Measurements from ENCODE around the gene OPCML. TPM values are rescaled to one million over a fixed set of nuclear protein-coding genes. Genes with fewer than 3 reads are reported as not detected.

OPCML gene
- total RNA-seq, 1 donor from 2014 or later, result 0.12 TPM

DNA sequence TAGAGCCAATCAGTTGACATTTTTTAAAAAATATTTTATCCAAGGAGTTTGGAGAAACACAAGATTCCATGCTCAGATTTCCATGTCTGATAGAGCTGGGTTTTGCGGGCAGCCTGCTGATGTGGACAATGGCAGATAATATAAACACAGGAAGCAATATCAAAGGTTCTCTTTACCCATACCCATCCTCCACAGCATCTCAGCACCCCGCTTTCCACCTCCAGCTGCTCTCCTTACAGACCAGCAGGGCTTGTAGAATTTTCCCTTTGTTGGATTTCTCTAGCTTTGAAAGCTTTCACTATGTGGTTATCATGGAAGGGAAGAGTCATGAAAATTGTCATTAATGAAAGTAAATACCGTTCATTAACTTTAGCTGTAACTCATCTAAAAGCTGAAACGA lies 746.4 kb downstream of the OPCML start:
- Histone ChIP-seq H3K9me3 (no peaks in the 10 kb centered on the region), H3K36me3 (no peaks in the 10 kb centered on the region), H3K27ac (no peak overlapping the region), H3K4me1 (no peaks in the 10 kb centered on the region), H3K4me3 (no peak overlapping the region), H3K27me3 (ENCODE audit: low read depth) (no peaks in the 10 kb centered on the region)
- ATAC-seq, result no peak
- DNase-seq, result no peak
- intact Hi-C loops (cut with DNase I), result no loop called here
- TF ChIP-seq CTCF (IDR thresholded peaks at IDR 0.05), result no peak

GRCh38 chr11:132784441-132784840 lies 747.9 kb downstream of the OPCML start:
- no peak for TF ChIP-seq CTCF (IDR thresholded peaks at IDR 0.05)
- intact Hi-C loops (cut with DNase I), result no loop called here
- H3K9me3 ChIP-seq, result no peaks in the 10 kb centered on the region

GRCh38 chr11:132782102-132782501 lies 750.2 kb downstream of the OPCML start:
- no peak for ATAC-seq
- no peak overlapping the region for H3K27ac ChIP-seq
- no peak for DNase-seq
- H3K36me3 ChIP-seq, result no peaks in the 10 kb centered on the region
- no peak for TF ChIP-seq CTCF (IDR thresholded peaks at IDR 0.05)
- H3K27me3 ChIP-seq (ENCODE audit: low read depth), result no peaks in the 10 kb centered on the region
- H3K4me3 ChIP-seq, result no peak overlapping the region
- intact Hi-C loops (cut with DNase I), result no loop called here
- H3K4me1 ChIP-seq, result no peaks in the 10 kb centered on the region
- H3K9me3 ChIP-seq, result no peaks in the 10 kb centered on the region

More at GRCh38 chr11:132784441-132784840, 747.9 kb downstream of the OPCML start:
- Histone ChIP-seq H3K36me3 (no peaks in the 10 kb centered on the region), H3K4me3 (no peak overlapping the region), H3K27me3 (ENCODE audit: low read depth) (no peaks in the 10 kb centered on the region), H3K27ac (no peak overlapping the region), H3K4me1 (no peaks in the 10 kb centered on the region)
- ATAC-seq (no peak), DNase-seq (no peak)

GRCh38 chr11:132780046-132780445 lies 752.3 kb downstream of the OPCML start:
- DNase-seq (no peak), ATAC-seq (no peak)
- no peak overlapping the region for H3K27ac ChIP-seq
- intact Hi-C loops (cut with DNase I), result no loop called here
- H3K9me3 ChIP-seq, result no peaks in the 10 kb centered on the region
- no peak for TF ChIP-seq CTCF (IDR thresholded peaks at IDR 0.05)
- H3K4me3 ChIP-seq, result no peak overlapping the region
- H3K27me3 ChIP-seq (ENCODE audit: low read depth), result no peaks in the 10 kb centered on the region
- H3K4me1 ChIP-seq, result no peaks in the 10 kb centered on the region
- H3K36me3 ChIP-seq, result no peaks in the 10 kb centered on the region

GRCh38 chr11:132779497-132779896 lies 752.8 kb downstream of the OPCML start:
- intact Hi-C loops (cut with DNase I), result no loop called here
- Histone ChIP-seq H3K4me1 (no peaks in the 10 kb centered on the region), H3K9me3 (no peaks in the 10 kb centered on the region), H3K27me3 (ENCODE audit: low read depth) (no peaks in the 10 kb centered on the region), H3K27ac (no peak overlapping the region), H3K4me3 (no peak overlapping the region), H3K36me3 (no peaks in the 10 kb centered on the region)
- ATAC-seq (no peak), DNase-seq (no peak)
- no peak for TF ChIP-seq CTCF (IDR thresholded peaks at IDR 0.05)

All from lower lobe of right lung (tissue), 2 donors.